Stimulated activated CD8-positive, alpha-beta memory T cell treated with anti-CD3 and anti-CD28 coated beads, Interleukin-12 subunit alpha, Interleukin-12 subunit beta, amount 100 ng/mL, for 24 hours (primary cell): ENCODE results near the gene CDH4.

Experiments
- DNase-seq: peaks from one replicate; pipeline ENCODE4 v3.0.0-alpha.2; 2020; ENCODE audit errors: extremely low read depth

Gene CDH4

DNA sequence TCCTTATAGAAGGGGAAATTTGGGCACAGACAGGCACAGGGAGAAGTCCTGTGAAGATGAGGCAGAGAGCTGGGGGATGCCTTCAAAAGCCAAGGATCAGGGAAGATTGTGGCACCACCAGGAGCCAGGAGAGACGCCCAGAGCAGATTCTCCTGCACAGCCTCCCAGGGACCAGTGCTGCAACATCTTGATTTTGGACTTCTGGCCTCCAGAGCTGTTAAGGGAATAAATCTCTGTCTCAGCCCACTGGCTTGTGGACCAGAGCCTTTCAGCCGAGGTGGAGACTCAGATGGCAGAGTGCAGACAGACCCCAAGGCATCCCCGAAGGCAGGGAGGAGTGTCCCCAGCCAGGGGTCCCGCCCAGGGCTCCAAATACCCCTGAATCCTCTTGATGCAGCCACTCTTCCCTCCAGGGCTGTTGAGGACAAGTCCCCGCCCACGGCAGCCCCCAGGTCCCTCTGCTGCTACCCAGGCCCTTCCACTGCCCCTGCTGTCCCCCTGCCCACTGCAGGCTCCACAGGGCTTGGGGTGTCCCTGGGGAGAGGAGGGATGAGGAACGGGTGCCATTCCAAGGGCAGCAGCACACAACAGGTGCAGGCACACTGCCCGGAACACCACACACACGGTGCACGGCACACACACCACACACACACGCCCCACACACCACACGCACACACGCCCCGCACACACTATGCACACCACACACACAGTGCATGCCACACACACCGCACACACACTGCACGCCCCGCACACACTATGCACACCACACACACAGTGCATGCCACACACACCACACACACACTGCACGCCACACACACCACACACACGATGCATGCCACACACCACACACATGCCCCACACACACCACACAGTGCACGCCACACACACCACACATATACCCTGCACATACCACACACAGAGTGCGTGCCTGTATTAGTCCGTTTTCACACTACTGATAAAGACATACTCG is 502.2 kb downstream of the CDH4 start:
- no peak for DNase-seq

DNA sequence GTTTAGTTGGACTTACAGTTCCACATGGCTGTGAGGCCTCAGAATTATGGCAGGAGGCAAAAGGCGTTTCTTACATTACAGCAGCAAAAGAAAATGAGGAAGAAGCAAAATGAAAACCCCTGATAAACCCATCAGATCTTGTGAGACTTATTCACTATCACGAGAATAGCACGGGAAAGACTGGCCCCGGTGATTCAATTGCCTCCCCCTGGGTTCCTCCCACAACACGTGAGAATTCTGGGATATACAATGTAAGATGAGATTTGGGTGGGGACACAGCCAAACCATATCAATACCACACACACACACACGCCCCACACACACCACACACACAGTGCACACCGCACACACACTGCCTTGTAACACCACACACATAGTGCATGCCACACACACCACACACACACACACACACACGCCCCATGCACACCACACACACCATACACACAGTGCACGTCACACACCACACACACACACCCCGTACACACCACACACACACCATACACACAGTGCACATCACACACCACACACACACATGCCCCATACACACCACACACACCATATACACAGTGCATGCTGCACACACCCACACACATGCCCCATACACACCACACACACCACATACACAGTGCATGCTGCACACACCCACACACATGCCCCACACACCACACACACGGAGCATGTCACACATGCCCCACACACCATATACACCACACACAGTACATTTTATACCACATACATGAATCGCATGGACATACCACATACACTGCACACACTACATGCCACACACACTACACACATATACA is 503.1 kb downstream of the CDH4 start:
- DNase-seq: no peak

DNA sequence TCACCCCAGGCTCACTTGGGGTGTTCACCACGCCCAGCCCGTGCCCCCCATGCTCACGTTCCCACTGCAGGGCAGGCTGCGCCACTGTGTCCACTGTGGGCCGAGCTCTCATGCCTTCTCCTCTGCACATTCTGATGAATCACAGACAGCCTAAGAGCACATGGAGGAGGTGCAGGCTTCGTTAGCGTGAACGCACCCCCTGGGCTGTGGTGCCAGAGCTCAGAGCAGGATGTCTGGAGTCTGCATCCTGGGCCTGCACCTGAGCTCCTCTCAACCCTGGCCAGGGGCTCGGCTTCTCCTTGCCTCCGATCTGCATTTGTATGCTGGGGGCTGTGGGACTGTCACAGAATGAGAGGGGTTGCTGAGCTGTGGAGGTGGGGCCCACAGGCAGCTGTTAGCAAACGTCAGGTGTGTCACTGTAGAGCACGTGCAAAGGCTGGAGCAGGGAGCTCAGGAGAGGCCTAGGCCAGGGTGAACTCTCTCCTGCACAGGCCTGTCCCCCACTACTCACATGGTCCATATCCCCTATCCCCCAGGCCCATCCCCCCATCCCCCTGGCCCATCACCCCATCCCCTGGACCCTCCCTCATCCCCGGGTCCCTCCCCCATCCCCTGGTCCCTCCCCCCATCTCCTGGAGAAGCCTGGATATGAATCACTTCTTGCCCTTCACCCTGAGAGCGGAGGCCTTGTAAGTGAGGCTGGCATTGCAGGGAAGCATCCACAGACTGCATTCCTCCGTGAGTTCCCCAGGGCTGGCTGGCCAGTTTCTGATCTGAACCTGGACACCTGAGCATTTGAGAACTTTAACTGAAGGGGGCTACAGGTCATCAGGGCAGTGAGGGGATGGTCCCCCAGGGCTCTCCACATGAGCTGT is 504.1 kb downstream of the CDH4 start:
- DNase-seq: no peak

DNA sequence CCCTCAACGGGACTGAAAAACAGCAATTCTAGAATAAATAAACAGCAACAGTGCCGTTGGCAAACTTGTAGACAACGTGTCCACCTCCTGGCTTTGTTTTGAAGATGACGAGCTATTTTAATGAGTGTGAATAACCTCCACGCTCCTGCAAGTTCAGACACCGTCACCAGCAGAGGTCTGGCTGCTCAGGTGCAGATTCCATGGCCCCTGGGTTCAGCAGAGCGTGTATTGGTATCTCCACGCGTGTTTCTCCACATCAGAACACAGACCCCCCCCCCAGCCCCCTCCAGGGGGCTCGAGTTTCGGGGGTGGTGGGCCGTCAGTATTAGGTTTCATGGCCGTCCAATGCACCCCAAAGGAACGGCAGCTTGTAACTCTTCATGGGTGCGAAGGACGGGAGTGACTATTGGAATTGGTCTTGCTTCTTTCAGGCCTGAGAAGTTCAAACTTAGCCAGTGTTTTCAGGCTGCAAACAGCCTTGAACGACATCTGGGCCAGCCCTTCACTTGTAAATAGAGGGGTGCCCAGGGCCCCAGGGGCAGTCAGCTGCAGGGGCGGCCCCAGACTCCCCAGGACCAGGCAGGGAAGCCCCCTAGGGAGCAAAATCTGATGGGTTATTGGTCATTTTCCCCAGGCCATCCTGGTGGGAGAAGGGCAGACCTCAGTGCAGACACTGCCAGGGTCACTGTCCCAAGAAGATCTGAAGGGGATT is 505.1 kb downstream of the CDH4 start:
- DNase-seq: no peak

DNA sequence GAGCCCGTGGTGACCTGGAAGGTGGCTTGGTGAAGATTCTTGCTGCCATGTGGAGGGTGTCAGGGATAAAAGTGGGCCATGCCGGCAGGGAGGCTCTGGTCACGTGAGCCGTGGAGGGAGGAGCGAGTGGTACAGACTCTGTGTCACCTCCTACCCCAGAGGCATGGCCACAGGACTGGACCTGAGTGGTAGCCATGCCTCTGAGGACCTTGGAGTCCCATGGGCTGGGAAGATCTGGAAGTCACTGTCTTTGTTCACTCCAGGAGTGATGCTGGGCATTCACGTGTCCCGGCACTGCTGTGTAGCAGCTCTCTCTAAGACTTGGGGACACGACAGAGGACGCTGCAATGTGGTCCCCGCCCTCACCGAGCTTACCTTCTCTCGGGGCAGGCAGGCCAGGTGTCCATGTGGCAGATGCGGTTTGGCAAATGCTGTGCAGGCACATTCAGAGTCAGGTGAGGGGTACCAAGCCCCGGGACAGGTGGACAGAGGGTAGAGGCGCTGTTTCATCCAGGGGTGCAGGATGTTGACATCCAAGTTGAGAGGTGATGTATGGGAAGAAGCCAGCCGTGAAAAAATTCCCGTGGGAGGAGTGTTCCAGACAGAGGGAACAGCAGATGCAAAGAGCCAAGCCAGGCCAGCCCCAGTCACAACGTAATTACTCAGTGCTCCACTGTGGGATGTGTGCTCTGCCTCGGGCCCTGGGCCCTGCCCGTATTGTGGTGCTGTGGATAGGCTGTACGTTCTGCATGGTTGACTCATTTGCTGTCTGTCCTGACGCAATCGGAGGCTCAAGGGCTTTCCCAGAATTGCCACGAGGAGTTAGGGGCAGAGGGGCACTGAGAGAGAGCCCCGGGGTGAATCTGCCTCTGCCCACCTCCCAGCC is 505.9 kb downstream of the CDH4 start:
- no peak for DNase-seq

DNA sequence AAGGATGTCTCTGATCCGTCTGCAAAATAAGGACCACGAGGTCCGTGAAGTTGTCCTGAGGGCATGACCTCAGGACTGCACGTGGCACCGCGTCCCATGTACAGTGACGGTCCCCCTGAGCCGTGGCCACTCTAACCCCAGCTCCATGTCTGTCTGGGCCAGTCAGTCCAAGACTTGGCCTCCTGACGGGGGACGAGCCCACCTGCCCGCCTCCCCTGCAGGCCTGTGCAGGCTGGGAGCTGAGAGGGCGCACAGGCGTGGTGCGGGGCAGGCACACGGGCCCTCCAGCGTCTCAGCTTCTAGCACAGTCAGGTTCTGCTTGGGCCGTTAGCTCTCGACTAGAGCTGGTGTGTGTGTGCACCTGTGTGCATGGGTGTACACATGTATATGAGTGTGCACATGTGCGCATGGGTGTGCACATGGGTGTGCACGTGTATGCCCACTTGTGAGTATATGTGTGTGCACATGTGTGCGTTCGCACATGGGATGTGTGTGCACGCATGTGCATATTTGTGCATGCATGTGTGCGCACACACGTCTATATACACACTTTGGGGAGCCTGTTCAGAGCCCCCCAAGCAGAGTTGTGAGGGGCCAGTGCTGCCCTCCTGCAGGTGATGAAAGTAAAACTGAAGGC is 506.6 kb downstream of the CDH4 start:
- DNase-seq: no peak

DNA sequence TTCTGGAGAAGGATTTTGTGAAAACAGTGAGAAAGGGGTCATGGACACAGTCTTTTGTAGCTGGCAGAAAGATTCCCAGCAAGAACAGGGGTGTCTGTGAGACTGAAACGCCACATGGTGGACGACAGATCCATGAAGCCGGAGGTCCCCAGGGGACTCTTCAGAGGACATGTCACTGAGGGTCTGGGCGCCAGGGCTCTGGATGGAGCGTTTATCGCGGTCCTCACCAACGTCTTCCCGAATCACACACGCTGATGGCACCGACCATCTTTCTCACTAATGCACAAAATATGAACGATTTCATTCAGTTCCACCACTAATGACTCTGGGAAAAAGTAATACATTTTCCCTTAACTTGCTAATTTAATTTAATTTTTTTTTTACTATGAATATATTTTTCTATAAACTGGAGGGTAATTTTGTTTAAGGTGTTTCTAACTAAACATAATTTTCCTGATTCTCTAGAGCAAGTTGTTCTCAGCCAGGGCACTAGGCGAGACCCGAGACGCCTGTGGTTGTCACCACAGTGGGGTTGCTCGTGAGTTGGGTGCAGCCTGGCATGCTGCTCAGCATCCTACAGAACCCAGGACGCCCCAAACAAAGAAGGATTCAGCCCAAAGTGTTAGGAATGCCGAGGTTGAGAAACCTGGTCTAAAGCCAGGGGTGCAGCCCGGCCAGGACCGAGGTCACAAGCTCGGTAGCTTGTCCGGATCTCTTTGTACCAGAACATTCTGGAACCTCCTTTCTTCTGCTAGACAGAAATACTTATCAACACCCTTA is 507.4 kb downstream of the CDH4 start:
- no peak for DNase-seq

DNA sequence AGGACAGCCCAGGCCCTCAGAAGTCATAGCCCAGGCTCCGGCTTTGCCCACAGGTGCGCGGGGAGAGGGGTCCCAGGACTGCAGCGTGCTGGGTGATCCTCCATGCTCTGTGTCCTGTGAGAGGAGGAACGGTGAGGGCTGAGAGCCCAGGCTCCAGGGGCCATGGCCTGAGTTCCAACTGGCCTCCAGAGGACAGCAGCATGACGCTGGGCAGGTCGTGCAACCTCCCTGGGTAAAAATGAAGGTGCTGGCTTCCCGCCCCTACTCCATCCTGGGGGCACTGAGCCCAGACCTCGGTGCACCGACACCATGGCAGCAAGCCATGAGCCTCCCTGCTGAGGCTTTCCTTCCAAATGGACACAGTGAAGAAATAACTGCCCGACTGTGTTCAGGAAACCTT is 508.3 kb downstream of the CDH4 start:
- no peak for DNase-seq

DNA sequence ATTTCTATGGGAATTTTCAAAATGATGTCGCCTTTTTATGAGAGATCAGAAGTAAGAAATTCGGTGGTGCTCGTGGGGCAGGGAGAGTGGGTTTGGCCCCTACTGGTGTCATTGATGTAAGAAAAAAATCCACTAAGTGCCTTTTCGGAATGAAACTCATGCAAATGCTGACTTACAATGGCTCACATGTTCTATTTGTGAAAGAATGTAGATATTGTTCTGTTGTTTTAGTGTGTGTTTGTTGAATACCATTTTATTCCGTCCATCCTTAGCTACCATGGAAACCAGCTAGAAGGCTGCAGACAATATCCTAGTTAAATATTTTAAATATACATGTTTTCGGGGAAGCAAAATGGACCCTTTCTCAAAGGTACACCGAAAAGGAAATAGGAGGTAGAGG is 508.7 kb downstream of the CDH4 start:
- no peak for DNase-seq

DNA sequence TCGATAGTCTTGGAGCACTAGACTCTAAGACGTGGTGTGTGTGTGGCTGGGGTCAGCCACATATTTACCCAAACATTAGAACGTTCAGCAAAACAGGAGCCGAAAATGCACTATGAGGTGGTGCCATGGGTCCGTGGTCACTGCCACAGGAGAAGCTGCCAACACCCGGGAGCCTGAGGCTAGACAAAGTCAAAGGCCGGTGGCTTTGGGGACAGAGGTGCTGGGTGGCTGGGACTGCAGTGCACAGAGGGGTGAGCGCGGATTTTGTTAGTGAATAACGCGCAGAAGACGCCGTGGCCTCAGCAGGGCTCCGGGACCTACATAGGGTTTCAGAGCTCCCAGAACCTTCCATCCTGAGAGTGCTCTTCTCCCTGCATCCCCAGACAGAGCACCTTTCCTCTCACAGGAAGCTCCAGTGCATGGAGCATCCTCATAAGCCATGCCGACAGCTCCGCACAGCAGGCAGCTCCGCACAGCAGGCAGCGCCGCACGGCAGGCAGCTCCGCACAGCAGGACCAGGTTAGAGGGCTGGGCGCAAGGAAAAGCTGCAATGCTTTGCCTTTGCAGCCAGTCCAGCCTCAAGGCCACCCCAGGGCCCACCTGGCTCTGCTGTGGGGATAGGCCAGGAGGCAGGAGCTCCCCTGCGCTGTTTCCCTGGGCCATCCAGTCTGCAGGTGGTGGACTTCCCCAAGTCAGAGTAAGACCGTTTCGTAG is 509.5 kb downstream of the CDH4 start:
- no peak for DNase-seq

DNA sequence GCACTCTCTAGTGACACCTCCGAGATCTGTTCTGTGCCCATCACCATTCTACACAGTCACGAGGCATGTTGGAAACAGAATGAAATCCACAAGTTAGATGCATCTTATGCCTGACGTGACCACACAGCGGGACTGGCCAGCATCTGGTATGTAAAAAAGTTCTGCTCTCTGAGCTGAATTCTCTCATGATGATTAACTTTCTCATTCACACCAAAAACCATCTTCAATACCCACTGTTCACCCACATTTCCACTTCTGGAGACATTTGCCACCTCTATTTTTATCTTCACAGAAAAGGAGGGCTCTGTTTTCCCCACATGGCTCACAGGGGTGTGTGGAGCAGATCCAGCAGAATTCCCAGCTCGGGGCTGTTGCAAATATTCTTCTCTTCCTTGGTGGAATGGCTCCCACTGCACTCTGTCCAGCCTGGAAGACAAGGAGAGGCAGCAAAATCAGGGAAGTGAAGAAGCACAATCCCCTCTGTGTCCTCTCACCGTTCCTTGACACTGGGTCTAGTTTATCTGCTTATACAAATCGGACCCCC is 510.2 kb downstream of the CDH4 start:
- no peak for DNase-seq

DNA sequence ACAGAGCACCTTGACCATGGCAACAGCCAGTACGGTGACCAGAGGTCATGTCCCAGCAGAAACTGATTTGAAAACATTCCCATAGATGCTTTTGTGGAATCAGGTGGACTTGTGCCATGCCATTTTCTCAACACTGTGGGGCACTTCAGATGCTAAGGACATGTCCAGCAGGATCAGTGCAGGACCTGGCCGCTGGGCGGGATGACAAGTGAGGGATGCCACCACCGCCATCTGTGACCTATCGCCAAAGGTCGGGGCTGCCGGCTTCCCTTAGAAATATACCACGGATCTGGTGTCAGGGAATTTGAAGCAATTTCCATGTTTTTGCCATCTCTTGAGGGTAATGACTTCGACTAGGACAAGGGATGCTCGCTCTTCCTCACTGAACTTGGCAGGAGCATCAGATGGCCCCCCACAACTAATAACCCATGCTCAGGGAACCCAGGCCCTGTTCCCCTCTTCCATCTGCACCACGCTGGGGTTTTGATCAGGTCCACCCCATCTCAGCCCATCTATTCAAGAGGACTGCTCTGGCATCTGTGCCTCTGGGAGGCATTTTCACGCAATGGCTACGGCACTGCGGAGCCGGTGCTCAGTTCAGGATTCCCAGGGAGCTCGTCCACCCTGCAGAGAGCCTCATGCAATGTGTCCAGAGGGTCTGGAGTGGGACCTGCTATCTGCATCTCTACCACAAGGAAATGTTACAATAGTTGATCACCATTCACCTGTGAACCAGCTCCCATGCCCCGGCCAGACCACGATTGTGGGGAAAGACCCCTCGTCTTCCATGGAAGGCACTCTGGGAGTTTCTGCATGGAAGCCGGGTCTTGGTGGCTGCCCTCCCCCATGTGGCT is 511.1 kb downstream of the CDH4 start:
- DNase-seq: no peak

DNA sequence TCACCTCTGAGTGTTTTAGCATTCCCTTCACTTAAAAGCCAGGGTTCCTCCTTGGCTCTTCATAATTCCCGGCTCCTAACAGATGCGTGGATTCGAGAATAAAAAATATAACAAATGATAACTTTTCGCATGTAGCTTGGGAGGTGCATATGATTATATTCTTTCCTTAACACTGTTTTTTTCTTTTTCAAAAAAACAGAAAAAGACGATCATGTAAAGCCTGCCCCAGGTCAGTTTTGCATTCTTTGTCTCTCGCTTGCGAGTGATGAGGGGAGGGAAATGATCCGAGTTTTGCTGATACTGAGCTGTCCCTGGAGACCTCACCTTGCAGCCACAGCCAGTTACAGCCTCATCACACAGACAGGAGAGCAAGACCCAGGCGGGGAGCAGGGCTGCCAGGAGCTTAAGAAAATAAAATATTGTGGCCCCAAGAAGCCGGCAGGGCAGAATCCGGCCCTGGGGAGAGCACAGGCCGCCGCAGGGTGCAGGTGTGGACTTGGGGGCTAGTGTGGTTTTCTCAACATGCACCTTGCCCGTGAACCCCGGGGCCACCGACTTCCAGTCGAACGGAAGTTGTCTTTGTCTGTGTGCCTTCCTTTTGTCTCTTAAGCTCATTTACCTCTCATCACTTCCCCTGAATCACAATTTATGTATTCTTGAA is 511.8 kb downstream of the CDH4 start:
- DNase-seq: no peak

DNA sequence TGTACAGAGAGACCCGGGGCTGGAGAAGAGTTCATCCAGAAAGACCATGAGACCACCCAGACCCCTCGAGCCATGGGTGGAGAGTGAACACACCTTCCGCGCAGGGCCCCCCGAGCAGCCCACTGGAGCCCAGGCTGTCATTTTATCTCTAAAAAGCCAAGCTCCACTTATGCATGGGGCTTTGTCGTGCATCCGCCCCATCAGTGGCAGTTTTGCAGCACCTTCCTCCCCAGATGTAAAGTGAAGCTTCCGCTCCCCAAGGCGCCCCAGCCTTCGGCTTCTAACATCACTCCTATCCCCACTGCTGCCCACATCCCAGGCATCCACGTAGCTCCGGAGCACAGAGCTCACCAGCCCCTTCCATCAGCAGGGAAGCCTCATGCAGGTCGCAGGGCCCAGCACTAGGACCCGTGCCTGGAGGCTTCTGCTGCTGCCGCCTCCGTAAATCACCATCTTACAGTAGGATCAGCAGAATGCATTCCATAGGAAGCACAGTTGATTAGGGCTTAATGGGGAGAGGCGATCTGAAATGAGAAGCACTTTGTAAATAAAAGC is 512.5 kb downstream of the CDH4 start:
- DNase-seq: no peak

DNA sequence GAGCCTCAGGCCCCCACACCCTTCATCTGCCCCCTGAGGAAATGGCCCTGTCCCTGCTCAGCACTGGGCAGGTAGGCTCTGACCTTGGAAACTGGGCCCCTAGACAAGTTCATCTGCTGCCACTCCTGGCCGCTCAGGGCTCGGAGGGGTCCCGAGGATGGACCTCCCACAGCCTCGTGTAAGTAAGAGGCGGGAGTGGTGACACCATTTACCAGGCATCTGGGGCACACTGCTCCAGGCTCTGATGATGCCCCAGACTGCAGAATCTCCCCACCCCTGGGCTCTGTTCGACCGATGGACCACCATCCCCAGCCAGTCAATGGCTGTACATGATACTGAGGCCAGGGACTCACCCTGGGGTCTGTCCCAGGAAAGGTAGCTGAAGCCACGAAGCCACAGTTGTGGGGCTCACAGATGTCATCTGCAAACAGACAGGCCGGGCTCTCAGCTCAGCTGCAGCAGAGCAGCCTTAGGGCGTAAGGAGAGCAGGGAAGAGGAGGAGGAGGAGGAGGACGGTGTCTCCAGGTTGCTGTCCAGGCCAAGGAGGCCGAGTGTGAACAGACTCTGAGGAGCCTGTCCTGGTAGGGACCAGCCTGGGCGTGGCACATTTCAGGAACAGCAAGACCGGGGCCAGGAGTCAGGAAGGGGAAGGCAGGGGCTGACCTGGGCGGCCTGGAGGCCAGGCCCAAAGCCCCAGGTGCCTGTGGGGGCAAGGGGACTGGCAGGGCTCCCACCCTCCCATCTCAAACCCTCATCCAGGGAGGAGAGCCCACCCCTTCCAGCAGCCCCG is 513.2 kb downstream of the CDH4 start:
- DNase-seq: no peak
